ENCODE data around the gene GALNT18. TPM values are rescaled to one million over a fixed set of nuclear protein-coding genes. Genes with fewer than 3 reads are reported as not detected.

GALNT18 gene
- total RNA-seq, 1 experiment from 2014 or later = not detected

DNA sequence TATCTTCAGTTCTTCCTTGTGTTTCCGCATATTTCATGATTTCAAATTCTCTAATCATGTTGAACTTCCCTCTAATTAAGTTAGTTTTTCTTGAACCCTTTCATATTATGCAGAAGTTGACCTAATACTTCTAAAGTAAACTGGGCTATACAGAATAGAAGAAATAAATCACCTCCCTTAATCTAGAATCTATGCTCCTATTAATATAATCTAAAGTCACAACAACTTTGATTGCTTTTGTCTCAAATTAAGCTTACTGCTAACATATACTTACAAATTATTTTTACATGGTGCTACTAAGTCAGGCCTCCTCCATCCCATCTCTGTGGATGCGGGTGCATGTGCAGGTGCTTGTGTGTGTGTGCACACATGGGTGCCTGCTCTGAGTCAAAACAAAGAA, 241.5 kb downstream of the GALNT18 start:
- Histone ChIP-seq H3K9me3 (ENCODE audit: insufficient read depth, low read depth) (no peaks in the 10 kb centered on the region), H3K4me2 (no peak overlapping the region), H3K79me2 (ENCODE audit: low read depth) (no peaks in the 10 kb centered on the region), H3K9me2 (ENCODE audit: insufficient read depth) (no peaks in the 10 kb centered on the region), H3F3A (ENCODE audit: insufficient read depth, low read depth) (no peaks in the 10 kb centered on the region), H4K20me1 (ENCODE audit: insufficient read depth) (no peaks in the 10 kb centered on the region), H3K36me3 (ENCODE audit: low read depth) (no peaks in the 10 kb centered on the region), H3K27me3 (ENCODE audit: insufficient read depth, low read depth) (peaks cover 7% of the 10 kb centered on the region), H3K27ac (no peak overlapping the region), H3K4me3 (no peak overlapping the region), H3K4me1 (replicated peaks; ENCODE audit: insufficient read depth) (no peaks in the 10 kb centered on the region), H2AFZ (no peak overlapping the region)
- no TSS peak for BruUV-seq (replicated peaks)
- intact Hi-C loops (cut with micrococcal nuclease; ENCODE audit: unreplicated experiment) = no loop called here
- no peak for DNase-seq
- CTCF ChIA-PET = no interaction called here
- TF ChIP-seq, protein P1, sequence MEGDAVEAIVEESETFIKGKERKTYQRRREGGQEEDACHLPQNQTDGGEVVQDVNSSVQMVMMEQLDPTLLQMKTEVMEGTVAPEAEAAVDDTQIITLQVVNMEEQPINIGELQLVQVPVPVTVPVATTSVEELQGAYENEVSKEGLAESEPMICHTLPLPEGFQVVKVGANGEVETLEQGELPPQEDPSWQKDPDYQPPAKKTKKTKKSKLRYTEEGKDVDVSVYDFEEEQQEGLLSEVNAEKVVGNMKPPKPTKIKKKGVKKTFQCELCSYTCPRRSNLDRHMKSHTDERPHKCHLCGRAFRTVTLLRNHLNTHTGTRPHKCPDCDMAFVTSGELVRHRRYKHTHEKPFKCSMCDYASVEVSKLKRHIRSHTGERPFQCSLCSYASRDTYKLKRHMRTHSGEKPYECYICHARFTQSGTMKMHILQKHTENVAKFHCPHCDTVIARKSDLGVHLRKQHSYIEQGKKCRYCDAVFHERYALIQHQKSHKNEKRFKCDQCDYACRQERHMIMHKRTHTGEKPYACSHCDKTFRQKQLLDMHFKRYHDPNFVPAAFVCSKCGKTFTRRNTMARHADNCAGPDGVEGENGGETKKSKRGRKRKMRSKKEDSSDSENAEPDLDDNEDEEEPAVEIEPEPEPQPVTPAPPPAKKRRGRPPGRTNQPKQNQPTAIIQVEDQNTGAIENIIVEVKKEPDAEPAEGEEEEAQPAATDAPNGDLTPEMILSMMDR (conservative IDR thresholded peaks at IDR 0.05) = no peak
- no peak for TF ChIP-seq EZH2 (IDR thresholded peaks at IDR 0.05; ENCODE audit: low read depth)
- POLR2A ChIA-PET (ENCODE audit: unreplicated experiment) = no interaction called here

DNA sequence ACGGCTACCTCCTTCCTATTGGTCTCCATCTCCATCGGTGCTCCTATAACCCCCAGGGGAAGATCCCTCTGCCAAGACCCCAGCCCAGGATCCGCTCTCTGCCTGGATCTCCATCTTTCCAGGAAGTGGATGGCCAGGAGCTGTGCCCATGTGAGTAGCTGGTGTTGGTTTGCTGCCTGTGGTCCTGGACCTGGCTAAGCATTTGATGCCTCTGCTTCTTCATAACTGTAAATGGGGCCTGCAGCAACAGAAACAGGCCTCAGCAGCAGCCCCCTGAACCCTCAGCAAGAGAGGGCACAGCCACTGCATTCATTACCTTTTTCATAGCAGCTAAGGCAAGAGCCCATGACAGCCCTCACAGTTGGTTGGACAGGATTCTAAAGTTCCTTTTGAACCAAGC, 242.1 kb downstream of the GALNT18 start:
- H3K4me3 ChIP-seq = no peak overlapping the region
- H3K9me3 ChIP-seq (ENCODE audit: insufficient read depth, low read depth) = no peaks in the 10 kb centered on the region
- TF ChIP-seq, protein P1 (conservative IDR thresholded peaks at IDR 0.05) = no peak
- TF ChIP-seq EZH2 (IDR thresholded peaks at IDR 0.05; ENCODE audit: low read depth) = no peak
- no peak for DNase-seq
- no peaks in the 10 kb centered on the region for H3K79me2 ChIP-seq (ENCODE audit: low read depth)
- no peaks in the 10 kb centered on the region for H3F3A ChIP-seq (ENCODE audit: insufficient read depth, low read depth)
- H2AFZ ChIP-seq = no peak overlapping the region
- peaks cover 13% of the 10 kb centered on the region for H3K27me3 ChIP-seq (ENCODE audit: insufficient read depth, low read depth)
- H3K9me2 ChIP-seq (ENCODE audit: insufficient read depth) = no peaks in the 10 kb centered on the region
- no peak overlapping the region for H3K4me2 ChIP-seq
- H3K36me3 ChIP-seq (ENCODE audit: low read depth) = no peaks in the 10 kb centered on the region
- intact Hi-C loops (cut with micrococcal nuclease; ENCODE audit: unreplicated experiment) = no loop called here
- no peaks in the 10 kb centered on the region for H4K20me1 ChIP-seq (ENCODE audit: insufficient read depth)
- POLR2A ChIA-PET (ENCODE audit: unreplicated experiment) = no interaction called here
- BruUV-seq (replicated peaks) = no TSS peak
- CTCF ChIA-PET = no interaction called here
- no peaks in the 10 kb centered on the region for H3K4me1 ChIP-seq (replicated peaks; ENCODE audit: insufficient read depth)
- H3K27ac ChIP-seq = no peak overlapping the region

DNA sequence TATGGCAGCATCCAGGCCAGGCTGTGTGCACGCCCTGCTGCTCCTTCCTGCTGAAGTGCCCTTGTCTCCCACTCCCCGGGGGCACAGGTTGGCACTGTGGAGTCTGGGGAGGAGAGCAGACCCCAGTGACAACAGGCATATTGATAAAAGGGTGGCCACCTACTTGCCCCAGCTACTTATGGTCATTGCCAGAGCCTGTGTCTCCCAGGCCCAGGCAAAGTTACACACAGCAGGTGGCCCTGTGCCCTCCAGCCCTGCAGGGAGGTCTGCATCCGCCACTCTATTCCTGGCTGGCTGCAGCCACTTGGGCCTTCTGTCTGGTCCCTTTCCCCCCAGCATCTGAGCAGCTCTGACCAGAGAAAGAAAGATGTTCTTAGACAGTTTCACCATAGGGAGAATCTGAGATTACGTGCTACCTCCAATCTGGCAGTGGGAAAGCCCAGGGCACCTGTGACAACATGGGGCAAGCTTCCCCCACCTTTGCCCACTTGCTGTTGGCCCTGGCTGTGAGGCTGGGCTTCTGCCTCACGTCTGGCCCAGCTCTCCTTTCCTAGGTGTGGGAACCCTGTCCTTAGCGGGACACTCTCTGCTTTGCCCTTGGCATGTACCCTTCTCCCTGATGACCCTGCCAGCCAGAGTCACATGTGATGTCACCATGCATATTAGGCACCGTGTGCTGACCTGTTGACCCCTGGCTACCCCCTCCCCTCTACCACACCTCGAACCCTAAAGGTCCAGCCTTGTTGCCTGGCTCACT, 243.4 kb downstream of the GALNT18 start:
- Histone ChIP-seq H3K27me3 (ENCODE audit: insufficient read depth, low read depth) (peaks cover 16% of the 10 kb centered on the region), H3K9me2 (ENCODE audit: insufficient read depth) (no peaks in the 10 kb centered on the region), H3K4me1 (replicated peaks; ENCODE audit: insufficient read depth) (no peaks in the 10 kb centered on the region), H3K27ac (no peak overlapping the region), H2AFZ (no peak overlapping the region), H4K20me1 (ENCODE audit: insufficient read depth) (no peaks in the 10 kb centered on the region), H3K79me2 (ENCODE audit: low read depth) (no peaks in the 10 kb centered on the region), H3K4me3 (no peak overlapping the region), H3K9me3 (ENCODE audit: insufficient read depth, low read depth) (no peaks in the 10 kb centered on the region), H3K4me2 (no peak overlapping the region), H3F3A (ENCODE audit: insufficient read depth, low read depth) (no peaks in the 10 kb centered on the region), H3K36me3 (ENCODE audit: low read depth) (no peaks in the 10 kb centered on the region)
- TF ChIP-seq EZH2 (IDR thresholded peaks at IDR 0.05; ENCODE audit: low read depth) = no peak
- TF ChIP-seq, protein P1 (conservative IDR thresholded peaks at IDR 0.05) = no peak
- POLR2A ChIA-PET (ENCODE audit: unreplicated experiment) = no interaction called here
- DNase-seq = no peak
- CTCF ChIA-PET = no interaction called here
- BruUV-seq (replicated peaks) = no TSS peak
- intact Hi-C loops (cut with micrococcal nuclease; ENCODE audit: unreplicated experiment) = no loop called here
